Osteocyte (in vitro differentiated cells): Measurements from ENCODE around the gene ANKRD26. TPM values are rescaled to one million over a fixed set of nuclear protein-coding genes. Genes with fewer than 3 reads are reported as not detected.

Source experiments
- DNase-seq: peaks from one replicate; pipeline ENCODE4 v3.0.0; 2021; ENCODE audit warnings: mixed read lengths; ENCODE audit not compliant: unreplicated experiment; ENCODE audit errors: extremely low spot score
- H3K27ac Mint-ChIP-seq: one replicate; pipeline ENCODE4 v1.8.0; 2021; ENCODE audit warnings: mild to moderate bottlenecking, mixed read lengths; ENCODE audit not compliant: unreplicated experiment
- H3K27me3 Mint-ChIP-seq: one replicate; pipeline ENCODE4 v1.8.0; 2021; ENCODE audit warnings: mixed read lengths; ENCODE audit not compliant: unreplicated experiment
- H3K36me3 Mint-ChIP-seq: one replicate; pipeline ENCODE4 v1.8.0; 2021; ENCODE audit warnings: mixed read lengths; ENCODE audit not compliant: unreplicated experiment
- H3K4me1 Mint-ChIP-seq: one replicate; pipeline ENCODE4 v1.8.0; 2021; ENCODE audit warnings: mixed read lengths; ENCODE audit not compliant: unreplicated experiment
- H3K4me3 Mint-ChIP-seq: one replicate; pipeline ENCODE4 v1.8.0; 2021; ENCODE audit warnings: mild to moderate bottlenecking, moderate library complexity, mixed read lengths; ENCODE audit not compliant: unreplicated experiment
- H3K9me3 Mint-ChIP-seq: one replicate; pipeline ENCODE4 v1.8.0; 2021; ENCODE audit warnings: mixed read lengths; ENCODE audit not compliant: unreplicated experiment
- CTCF ChIP-seq: fragments of 200-600 bp; sonication (generic); IDR thresholded peaks from 2 replicates; pipeline ENCODE4 v1.5.0; 2021; ENCODE audit warnings: antibody characterized with exemption, mild to moderate bottlenecking, moderate library complexity
- total RNA-seq: library from RNA; stranded (reverse); gene quantifications from 2 replicates; pipeline ENCODE4 v1.2.1, GENCODE V29; 2021

Gene ANKRD26
- total RNA-seq, 1 donor from 2014 or later, result 12.2 TPM

- Mint-ChIP-seq H3K27me3 (no peaks in the 10 kb centered on the region), H3K9me3 (no peaks in the 10 kb centered on the region), H3K36me3 (peaks cover 43% of the 10 kb centered on the region), H3K27ac (no peak overlapping the region), H3K4me1 (no peaks in the 10 kb centered on the region), H3K4me3 (no peak overlapping the region)
- TF ChIP-seq CTCF, result no peak
- no peak for DNase-seq
These were observed 34.1 kb upstream of the ANKRD26 start for GRCh38 chr10:27134371-27134770.

- Mint-ChIP-seq H3K4me3 (no peak overlapping the region), H3K9me3 (peaks cover 6% of the 10 kb centered on the region), H3K27me3 (no peaks in the 10 kb centered on the region), H3K36me3 (peaks cover 46% of the 10 kb centered on the region), H3K27ac (no peak overlapping the region), H3K4me1 (no peaks in the 10 kb centered on the region)
- TF ChIP-seq CTCF, result no peak
- no peak for DNase-seq
These were observed 7.9 kb upstream of the ANKRD26 start for GRCh38 chr10:27108165-27108564.

GRCh38 chr10:27104919-27105318 is 4.6 kb upstream of the ANKRD26 start:
- Mint-ChIP-seq H3K9me3 (peaks cover 6% of the 10 kb centered on the region), H3K27ac (no peak overlapping the region), H3K27me3 (no peaks in the 10 kb centered on the region), H3K4me3 (no peak overlapping the region), H3K36me3 (peaks cover 25% of the 10 kb centered on the region), H3K4me1 (peaks cover 14% of the 10 kb centered on the region)
- TF ChIP-seq CTCF, result no peak
- no peak for DNase-seq

GRCh38 chr10:27100813-27101347 is 586 bp upstream of the ANKRD26 start:
- Mint-ChIP-seq H3K4me1 (peaks cover 32% of the 10 kb centered on the region), H3K27ac (peak overlapping the region; percentile 97), H3K36me3 (peaks cover 2% of the 10 kb centered on the region), H3K4me3 (peak overlapping the region; percentile 94), H3K27me3 (no peaks in the 10 kb centered on the region), H3K9me3 (no peaks in the 10 kb centered on the region)
- no peak for TF ChIP-seq CTCF
- no peak for DNase-seq

GRCh38 chr10:27099448-27099847 is 846 bp downstream of the ANKRD26 start:
- Mint-ChIP-seq H3K27me3 (no peaks in the 10 kb centered on the region), H3K27ac (peak overlapping the region; percentile 97), H3K36me3 (no peaks in the 10 kb centered on the region), H3K4me3 (peak overlapping the region; percentile 94), H3K4me1 (peaks cover 33% of the 10 kb centered on the region), H3K9me3 (no peaks in the 10 kb centered on the region)
- no peak for DNase-seq
- no peak for TF ChIP-seq CTCF
